A673 (cell line): ENCODE data around the gene MAGI1.

ENCODE experiments used
- EZH2 ChIP-seq: fragments of 200-600 bp; sonication (generic); IDR thresholded peaks from 2 replicates; pipeline ENCODE4 v1.6.1; 2017; ENCODE audit warnings: borderline replicate concordance, low read depth, mild to moderate bottlenecking, mixed read lengths, antibody characterized with exemption, low read length; ENCODE audit not compliant: poor library complexity, severe bottlenecking
- TF ChIP-seq, protein P1 (sequence below): fragments of 300-800, 200-600 bp; sonication (generic); conservative IDR thresholded peaks from 2 replicates; pipeline ENCODE4 v1.5.1; 2017; ENCODE audit warnings: low read depth, mild to moderate bottlenecking, antibody characterized with exemption, low read length, moderate library complexity, mixed read lengths

DNA sequence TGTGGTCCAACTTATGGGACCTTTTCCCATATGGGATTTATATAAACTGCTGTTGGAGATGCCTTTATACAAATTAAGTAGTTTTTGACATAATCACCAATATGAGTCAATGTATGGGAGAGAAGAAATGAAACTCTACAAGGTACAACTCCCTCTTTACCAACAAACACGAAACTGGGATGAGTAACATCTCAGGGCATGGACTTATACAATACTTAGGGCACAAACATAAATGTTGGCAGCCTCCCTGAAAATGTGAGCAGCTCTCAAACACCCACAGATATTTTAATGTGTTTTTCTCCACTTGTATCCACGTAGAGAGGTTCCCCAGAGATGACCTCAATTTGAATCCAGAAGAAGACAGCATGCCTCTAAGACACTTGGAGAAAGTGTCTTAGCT, 161.6 kb downstream of the MAGI1 start:
- TF ChIP-seq, protein P1, sequence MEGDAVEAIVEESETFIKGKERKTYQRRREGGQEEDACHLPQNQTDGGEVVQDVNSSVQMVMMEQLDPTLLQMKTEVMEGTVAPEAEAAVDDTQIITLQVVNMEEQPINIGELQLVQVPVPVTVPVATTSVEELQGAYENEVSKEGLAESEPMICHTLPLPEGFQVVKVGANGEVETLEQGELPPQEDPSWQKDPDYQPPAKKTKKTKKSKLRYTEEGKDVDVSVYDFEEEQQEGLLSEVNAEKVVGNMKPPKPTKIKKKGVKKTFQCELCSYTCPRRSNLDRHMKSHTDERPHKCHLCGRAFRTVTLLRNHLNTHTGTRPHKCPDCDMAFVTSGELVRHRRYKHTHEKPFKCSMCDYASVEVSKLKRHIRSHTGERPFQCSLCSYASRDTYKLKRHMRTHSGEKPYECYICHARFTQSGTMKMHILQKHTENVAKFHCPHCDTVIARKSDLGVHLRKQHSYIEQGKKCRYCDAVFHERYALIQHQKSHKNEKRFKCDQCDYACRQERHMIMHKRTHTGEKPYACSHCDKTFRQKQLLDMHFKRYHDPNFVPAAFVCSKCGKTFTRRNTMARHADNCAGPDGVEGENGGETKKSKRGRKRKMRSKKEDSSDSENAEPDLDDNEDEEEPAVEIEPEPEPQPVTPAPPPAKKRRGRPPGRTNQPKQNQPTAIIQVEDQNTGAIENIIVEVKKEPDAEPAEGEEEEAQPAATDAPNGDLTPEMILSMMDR = no peak
- no peak for TF ChIP-seq EZH2
